Activated naive CD4-positive, alpha-beta T cell treated with anti-CD3 and anti-CD28 coated beads, Interleukin-2, amount 50 U/mL, for 16 hours (primary cell): ENCODE measurements around the gene RNF213.

Experiments used
- DNase-seq: peaks from one replicate; pipeline ENCODE4 v3.0.0-alpha.2; 2020

Gene RNF213

DNA sequence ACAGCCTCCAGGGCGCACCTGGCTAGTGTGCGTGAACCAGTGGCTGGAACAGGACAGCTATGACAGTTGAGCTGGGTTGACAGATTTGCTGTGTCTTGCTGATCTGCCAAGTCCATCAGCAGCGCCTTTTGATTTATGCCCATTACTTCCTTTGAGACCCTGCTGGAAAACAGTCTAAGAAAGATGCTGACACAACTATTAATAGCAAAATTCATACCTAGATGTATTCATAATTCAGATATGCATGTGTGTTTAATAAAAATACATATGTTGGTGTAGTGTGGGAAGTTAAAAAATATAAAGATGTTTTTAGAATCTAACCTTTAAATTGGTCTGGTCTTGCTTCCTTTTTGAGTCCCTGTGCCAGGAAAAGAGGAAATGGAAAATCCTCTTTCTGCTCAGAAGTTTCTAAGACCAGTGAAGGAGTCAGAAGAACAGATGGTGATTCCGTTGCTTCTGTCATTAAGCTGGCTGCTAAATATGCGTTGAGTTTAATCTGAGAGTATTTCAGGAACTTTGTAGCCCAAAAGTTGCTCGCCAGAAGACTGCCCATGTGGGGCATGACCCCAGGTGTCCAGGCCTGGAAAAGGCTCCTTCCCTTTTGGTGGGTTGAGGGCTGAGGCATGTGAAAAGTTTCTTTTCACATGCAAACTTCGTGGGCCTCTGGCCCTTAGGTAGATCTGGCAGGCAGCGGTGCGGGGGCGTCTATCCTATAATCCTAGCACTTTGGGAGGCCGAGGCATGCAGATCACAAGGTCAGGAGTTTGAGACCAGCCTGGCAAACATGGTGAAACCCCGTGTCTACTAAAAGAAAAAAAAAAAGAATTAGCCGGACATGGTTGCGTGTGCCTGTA, 114.3 kb downstream of the RNF213 start:
- no peak for DNase-seq

DNA sequence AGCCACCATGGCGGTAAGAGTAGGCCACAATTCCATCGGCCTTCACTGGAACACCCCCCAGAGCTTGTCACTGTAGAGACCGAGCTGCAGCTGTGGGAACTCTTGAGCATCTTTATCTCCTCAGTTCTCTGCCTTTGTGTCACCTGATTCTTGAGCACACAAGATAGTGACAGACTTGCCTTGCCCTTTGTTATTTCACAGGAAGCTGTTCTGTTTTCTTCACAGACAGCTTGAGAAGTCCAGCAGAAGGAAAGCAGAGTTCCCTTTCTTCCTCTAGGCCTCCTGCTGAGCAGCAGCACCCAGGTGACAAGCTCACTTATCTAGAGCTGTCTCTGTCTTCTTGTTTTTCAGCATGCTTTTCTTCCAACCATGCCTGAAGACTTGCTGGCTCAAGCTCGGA, 115.9 kb downstream of the RNF213 start:
- no peak for DNase-seq

DNA sequence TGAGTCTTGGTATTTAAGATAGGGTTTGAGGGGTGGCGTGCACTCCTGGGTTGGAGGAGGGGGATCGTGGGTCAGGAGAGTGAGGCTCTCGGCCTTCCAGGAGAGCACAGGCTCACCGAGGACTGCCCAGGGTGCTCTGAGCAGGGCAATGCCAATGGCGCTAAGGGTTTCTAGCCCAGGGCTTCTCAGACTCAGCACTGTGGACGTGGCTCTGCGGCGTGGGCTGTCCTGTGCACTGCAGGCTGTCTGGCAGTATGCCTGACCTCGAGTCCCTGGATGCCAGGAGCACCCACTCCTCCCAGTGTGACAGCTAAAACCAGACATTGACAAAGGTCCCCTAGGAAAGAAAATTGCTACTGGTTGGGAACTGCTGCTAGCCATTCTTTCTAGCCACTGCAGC, 117.1 kb downstream of the RNF213 start:
- DNase-seq = no peak

DNA sequence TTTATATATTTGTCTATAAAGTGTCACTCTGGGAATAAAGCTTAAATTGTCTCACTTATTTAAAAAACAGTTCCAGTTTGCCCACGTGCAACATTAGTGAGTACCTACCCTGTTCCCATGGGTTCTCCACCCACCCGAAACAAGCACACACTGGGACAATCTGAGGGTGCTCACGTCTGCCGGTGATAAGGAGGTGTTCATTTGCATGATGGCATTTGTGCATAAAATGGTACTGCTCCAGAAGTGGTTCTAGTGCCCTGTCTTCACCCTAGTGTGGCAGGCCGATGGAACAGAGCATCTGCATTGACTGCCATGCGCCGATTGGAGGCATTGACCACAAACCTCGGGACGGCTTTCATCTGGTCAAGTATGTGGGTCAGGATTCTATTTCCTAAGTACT, 118.7 kb downstream of the RNF213 start:
- no peak for DNase-seq

DNA sequence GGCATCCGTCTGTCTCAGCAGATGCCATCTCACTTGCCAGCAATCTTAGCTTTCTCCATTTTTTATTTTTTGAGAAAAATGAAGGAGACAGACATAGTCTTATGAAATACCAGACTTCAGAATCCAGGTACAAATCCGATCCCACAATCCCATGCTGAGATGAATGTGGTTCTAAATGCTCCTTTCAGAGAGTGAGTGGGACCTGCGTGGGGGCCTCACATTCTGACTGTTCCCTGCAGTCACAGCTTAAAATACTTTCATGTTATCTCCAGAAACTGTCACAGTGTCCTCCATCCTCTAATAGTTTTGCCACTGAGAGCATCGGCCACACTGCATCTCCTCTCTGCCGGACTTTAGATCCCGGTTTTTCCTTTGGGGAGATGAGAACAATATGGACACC, 119.4 kb downstream of the RNF213 start:
- no peak for DNase-seq

DNA sequence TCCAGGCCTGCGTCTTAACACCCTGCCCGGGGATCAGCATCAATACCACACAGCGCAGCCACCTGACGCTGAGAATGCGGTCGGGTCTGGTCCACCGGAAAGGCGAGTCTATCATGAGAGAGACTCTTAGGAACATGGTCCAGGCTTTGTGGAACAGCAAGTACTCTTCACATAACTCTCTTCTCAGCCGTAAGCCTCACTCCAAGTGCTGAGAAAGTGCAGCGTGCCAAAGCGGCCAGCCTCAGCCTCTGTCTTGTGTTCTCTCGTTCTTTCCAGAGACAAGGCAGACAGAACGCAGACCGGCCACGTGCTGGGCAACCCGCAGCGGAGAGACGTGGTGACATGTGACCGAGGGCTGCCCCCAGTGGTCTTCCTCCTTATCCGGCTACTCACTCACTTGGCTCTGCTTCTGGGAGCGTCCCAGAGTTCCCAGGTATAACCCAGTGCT, 119.9 kb downstream of the RNF213 start:
- DNase-seq = no peak

DNA sequence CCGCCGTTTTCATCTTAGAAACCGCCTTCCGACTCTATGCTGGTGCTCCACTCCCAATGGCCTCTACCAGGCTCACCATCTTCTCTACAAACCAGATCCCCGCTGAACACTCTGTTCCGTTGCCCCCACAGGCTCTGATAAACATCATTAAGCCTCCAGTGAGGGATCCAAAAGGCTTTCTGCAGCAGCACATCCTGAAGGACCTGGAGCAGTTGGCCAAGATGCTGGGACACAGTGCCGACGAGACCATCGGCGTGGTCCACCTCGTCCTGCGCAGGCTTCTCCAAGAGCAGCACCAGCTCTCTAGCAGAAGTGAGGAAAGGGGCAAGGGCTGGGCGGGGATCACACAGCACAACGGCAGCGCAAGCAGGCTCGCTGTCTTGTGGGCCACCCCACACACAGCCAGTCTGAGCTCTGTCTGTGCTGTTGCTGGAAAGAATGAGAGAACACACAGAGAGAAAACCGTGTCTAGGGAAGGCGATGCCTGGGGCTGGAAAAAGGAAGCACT, 120.8 kb downstream of the RNF213 start:
- no peak for DNase-seq

DNA sequence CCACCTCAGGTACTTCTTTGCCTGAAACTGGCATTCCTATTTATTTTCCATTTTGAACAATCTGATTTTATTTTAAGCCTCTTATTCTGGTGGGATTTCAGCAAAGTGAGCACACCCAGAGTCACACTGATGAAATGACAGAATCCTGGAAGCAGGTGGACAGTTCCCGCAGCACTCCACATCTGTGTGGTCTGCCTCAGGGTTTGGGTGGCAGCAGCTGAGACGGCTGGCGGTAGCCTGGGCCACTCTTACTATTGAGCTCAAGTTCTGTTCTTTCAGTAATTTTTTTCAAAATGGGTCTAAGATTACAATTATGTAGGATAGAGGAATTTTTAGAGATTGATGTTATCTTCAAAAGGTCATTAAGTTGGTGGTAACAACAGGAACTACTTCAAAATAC, 121.8 kb downstream of the RNF213 start:
- no peak for DNase-seq

DNA sequence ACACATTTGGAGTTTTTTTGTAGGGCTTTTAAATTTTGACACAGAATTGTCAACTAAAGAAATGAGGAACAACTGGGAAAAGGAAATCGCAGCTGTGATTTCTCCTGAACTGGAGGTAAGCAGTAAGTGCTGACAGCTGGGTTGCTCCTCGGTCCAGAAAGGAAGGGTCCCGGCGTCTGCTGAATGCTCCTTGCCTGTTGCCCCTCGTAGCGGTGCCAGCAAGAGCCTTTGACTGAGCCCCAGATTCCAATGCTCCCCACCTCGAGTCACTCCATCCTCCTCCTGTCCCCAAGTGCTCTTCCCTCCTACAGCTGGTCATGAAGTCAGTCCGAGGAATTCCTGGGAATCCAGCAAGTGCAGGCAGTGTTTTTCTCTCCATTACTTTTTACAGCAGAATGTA, 122.3 kb downstream of the RNF213 start:
- no peak for DNase-seq

DNA sequence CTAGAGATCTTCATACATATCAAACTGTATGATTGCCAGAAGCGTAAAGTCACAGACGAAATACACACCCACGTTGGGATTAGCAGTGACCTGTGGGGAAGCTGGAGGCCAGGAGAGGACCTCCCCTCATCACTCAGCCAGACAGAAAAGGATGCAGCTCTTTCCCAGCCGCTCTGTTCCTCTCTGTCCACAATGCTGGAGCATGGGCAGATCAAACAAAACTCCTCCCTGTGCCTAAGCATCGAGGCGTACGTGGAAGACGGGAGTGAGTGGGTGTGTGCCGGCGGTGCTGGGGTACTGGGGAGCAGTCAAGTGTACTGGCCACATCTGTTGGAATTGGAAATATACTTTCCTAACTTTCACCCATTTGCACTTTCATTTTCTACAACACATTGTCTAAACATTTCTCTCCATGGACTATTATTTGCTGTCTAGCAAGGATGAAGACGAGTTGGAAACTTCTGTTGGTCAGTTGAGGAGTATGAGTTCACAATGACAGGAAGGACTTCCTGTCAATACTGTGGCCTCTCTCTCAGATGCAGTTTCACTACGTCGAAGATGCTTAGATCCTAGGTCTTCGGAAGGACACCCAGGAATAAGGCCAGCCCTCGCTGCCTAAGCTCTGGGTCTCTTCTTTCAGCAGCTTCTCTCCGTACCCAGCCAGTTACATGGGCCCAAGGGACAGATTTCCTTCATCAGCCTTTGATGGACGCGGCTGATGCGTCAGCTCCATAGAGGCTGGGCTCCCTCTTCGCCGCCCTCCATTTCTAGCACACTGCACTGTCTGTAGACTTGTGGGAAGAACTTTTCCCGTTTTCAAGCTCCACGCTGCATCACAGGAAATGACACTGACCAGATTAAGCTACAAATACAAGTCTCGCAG, 123.7 kb downstream of the RNF213 start:
- no peak for DNase-seq

DNA sequence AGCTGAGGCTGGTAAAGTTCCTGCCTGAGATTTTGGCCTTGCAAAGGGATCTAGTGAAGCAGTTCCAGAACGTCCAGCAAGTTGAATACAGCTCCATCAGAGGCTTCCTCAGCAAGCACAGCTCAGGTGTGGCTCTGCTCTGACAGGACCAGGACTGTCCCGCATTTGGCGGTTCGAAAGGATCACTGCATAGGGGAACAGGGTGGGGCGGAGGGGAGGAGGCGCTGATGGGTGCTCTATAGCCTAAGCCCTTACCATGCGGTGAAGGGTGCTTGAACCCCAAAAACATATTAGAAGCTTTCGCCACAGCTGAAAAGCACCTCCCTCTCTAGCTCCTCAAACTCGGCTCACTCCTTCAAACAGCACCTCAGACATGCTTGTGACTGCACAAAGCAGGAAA, 124.4 kb downstream of the RNF213 start:
- DNase-seq = no peak

DNA sequence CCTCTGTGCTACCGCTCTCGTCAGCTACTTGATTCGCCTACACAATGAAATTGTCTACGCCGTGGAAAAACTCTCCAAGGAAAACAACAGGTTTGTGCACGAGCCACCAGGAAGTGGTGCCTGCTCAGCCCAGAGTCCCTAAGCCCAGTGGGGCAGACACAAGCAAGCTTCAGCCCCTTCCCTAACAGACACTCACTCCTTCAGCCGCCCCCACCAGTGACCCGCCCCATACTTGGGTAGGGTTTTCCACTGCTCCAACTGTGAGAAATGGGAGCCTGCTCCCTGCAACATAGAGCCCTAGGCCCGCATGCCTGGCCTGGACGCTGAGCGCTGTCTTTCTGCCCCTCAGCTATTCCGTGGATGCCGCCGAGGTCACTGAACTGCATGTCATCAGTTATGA, 125.7 kb downstream of the RNF213 start:
- DNase-seq = no peak

DNA sequence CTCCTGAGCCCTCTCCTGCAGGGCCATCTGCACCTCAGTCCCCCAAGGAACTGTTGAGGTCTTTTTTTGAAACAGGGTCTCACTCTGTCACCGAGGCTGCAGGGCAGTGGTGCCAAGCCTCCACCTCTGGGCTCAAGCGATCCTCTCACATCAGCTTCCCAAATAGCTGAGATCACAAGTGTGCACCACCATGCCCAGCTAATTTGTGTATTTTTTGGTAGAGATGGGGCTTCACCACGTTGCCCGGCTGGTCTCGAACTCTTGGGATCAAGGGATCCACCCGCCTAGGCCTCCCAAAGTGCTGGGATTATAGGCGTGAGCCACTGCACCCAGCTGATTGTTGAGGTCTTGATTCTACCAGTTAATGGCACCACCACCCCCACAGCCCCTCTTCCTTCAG, 126.4 kb downstream of the RNF213 start:
- DNase-seq = no peak

DNA sequence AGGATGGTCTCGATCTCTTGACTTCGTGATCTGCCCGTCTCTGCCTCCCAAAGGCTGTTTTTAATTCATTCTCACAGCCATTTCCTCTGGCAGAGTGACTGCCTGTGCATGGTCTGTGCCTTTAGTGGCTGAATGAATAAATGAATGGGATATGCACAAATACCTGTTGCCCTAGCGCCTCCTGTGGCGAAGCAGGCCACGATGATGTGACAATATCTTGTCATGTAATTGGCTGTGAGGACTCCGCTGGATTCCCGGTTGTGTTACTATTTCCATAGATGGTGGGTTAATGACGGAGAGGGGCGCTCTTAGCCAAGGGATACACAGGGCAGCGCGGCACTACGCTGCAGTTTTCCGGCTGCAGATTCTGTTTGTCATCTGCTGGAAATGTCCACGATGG, 127.5 kb downstream of the RNF213 start:
- DNase-seq = no peak

DNA sequence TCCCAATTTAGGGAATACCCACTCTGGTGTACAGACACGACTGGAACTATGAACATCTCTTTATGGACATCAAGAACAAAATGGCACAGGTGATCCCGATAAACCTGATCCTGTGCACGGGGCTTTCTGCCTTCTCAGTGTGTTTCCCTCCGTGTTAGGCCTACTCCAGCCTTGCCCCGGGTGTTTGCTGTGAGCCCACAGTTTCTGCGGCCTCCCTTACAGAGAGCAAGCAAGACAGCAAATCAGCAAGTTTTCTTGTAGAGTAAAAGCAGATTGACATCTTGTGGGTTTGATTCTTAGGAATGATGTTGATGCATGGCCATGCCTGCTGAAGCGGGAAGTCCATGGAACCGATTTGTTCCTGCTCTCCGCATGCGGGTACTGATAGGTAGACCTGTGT, 127.9 kb downstream of the RNF213 start:
- no peak for DNase-seq

DNA sequence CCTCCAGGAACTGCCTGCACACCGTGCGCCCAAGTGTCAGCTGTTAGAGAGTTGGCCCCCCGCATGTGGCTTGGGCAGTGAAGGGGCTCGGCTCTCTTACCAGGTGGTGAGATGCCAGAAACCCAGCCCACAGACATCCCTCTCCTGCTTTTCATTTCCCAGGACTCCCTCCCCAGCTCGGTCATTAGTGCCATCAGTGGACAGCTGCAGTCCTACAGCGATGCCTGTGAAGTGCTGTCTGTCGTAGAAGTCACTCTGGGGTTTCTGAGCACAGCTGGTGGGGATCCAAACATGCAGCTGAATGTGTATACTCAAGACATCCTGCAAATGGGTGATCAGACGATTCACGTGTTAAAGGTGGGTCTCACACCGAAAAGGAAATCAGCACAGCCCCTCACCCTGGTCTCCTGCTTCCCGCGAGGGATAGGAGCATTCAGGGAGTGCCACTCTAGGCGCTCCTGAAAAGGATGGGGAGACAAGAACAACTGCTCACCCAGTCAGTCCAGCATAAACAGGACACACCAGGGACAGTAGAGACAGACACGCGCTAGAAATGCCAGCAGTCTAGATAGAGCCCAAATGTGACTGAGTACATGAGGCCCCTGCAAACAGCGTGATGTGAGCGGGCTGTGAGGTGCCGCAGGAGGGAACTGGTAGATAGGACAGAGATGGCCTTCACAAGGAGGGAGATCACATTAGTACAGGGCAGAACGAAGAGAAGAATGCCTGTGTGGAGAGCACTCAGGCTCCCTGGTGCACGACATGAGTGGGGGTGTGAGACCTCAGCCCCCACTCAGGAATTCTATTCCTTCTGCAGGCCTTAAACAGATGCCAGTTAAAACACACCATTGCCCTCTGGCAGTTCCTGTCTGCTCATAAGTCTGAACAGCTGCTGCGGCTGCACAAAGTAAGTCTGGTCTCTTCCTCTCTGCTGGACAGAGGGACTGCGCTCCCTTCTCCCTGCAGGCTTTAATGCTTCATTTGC, 128.7 kb downstream of the RNF213 start:
- DNase-seq = no peak

DNA sequence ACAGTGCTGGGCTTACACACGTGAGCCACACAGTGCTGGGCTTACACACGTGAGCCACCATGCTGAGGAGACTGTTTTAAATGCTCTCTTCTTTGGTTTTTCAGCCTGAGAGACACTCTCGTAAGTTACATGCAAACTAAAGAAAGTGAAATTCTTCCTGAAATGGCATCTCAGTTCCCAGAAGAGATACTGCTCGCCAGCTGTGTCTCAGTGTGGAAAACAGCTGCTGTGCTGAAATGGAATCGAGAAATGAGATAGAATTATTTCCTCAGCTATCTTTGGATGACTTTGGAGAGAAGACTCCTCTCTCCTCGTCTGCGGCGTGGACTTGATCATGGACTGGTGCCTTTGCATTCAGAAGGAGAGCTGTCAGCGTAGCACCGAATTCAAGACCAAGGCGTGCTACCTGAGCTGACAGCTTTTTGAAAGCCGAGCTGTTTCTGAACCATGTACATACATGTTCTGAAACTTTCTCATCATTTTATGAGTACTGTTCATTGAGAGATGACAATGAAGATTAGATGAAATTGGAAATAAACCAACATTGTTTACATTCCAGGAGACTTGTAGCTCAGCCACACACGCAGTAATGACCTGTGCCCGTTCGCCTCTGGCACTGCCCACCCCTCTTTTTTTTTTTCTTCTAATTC, 132.7 kb downstream of the RNF213 start:
- DNase-seq = no peak

DNA sequence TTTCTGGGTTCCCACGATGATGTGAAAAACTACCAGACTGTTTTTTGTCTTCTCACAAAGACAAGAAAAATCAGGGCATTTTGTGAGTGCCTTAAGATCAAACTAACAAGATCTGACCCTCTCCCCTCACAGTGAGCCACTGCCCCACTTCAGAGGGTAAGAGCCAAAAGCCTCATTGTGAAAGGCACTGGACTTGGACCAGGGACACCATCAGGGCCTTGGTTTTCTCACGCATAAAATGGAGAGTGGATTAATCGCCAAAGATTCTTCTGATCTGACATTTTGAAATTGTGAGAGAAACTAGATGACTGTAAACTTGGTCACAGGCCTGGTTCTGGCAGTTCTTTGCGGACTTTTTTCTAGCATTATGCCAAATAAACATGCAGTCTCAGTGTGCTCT, 133.3 kb downstream of the RNF213 start:
- no peak for DNase-seq

DNA sequence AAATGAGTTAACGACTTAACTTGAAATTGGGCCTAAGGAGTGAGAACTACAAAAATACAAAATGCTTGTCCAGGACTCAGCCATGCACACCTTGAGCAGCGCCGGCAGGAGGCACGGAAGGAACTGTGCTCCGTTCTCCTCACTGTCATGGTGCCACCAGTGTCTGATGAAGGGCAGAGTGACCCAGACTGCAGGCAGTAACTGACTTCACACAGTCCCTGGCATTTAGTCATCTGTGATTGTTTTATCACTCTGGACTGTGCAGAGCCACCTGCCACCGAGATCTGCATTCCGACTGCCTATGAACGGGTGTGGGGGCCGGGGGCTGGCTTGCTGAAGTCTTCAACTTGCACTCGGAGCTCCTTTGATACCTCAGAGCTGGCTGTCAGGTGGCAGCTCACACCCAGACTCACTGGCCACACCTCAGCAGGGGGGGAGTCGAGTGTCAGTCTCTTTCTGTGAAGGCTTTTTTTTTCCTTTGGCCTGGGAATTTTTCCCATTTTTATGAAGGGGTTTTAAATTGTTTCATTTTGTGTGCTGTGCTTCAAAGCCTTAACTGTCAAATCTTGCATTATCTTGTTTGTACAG, 134.1 kb downstream of the RNF213 start:
- no peak for DNase-seq

DNA sequence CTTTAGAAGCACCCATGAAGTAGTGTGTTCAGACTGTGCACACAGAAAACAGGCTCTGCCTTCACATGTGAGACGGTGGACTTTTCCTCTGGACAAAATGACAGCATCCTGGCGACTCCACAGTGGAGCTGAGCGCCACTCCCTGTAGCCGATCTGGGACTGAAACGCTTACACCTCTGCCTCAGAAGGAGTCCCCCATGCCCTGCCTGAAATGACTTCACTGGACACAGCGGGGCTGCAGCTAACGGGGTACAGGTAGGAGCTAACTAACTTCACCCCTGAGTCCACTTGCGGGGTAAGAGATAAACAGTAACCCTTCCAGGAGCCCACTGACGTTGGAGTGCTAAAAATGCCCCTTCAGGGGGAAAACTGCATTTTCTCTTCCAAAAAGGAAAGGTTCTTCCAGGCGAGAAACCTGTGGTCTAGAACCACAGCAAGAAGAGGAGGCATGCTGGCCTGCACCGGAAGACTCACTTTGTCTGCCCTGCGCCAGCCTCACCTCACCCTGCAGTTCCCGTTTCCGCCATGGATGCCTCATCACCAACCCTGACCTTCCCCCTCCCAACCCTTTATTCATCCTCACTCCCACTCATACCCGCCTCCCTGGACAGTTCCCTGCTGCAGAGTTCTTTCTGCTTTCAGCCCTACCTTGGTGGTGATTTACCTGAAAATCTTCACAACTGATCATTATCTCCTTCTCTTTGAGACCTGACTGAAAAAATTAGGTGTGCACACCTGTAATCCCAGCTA, 134.9 kb downstream of the RNF213 start:
- no peak for DNase-seq
